CD4-positive, alpha-beta T cell treated with Interleukin-15 for 1 hour (primary cell): ENCODE results near the gene CYTH2.

ENCODE experiments used
- DNase-seq: peaks from one replicate; pipeline ENCODE4 v3.0.0-alpha.2; 2020

The CYTH2 gene

GRCh38 chr19:48496959-48497727, 28.0 kb downstream of the CYTH2 start:
- DNase-seq: no peak

GRCh38 chr19:48497728-48498594, 28.8 kb downstream of the CYTH2 start:
- no peak for DNase-seq

DNA sequence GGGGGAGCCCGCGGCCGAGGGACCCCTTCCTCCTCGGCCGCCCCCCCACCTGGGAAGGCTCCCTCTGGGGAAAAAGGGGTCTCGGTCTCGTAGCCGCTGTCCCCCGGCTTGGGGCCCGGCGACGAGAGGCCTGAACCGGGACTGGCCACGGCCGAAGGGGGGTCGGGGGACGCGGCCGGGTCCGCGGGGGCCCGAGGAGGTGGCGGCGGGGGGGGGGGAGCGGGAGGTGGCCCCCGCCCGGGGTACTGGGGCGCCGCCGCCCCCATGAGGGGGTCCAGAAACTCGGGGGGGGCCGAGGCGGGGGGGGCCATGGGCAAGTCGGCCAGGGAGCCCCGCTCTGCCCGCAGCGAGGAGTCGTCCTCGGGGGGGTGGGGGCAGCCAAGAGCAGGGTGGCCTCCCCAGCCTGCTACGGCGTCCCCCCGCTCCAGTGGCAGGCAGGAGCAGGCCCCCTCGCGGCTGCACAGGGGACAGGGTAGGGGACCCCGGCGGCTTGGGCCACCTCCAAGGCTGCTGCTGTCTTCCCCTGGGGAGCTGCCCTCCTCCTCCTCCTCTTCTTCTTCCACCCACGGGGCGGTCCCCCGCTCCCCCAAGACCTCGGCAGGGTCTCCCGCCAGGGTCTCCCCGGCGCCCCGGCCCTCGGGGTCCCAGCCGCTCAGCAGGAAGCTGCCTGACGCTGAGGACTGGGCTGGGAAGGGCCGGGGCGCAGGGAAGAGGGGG, 29.6 kb downstream of the CYTH2 start:
- DNase-seq: no peak

- DNase-seq: no peak
These were observed 30.3 kb downstream of the CYTH2 start for GRCh38 chr19:48499316-48500090.

DNA sequence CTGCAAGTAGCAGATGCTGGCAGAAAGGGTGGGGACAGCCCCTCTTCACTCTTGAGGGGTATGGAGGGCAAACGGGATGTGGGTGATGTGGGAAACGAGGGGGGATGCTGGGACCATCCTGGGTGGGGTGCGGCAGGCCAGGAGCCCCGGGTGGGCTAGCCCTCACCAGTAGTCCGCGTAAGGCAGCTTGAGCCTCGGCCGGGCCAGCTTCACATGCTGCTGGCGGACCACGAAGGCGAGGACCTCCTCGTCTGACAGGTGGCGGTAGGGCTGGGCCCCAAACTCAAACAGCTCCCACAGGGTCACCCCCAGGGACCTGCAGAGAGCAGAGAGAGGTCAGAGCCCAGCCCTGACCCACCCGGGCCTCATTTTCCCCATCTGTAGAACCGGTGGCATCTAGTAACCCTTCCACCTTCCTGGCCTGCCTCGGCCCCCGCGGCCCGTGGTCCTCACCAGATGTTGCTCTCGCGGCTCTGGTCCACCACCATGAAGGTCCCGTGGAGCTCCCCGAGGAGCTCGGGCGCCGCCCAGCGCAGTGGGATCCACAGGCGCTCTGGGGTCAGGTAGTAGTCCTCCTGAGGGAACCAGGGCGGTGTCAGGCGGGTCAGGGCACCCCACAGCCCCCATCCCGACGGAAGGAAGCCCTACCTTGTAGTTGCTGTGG, 31.8 kb downstream of the CYTH2 start:
- no peak for DNase-seq

DNA sequence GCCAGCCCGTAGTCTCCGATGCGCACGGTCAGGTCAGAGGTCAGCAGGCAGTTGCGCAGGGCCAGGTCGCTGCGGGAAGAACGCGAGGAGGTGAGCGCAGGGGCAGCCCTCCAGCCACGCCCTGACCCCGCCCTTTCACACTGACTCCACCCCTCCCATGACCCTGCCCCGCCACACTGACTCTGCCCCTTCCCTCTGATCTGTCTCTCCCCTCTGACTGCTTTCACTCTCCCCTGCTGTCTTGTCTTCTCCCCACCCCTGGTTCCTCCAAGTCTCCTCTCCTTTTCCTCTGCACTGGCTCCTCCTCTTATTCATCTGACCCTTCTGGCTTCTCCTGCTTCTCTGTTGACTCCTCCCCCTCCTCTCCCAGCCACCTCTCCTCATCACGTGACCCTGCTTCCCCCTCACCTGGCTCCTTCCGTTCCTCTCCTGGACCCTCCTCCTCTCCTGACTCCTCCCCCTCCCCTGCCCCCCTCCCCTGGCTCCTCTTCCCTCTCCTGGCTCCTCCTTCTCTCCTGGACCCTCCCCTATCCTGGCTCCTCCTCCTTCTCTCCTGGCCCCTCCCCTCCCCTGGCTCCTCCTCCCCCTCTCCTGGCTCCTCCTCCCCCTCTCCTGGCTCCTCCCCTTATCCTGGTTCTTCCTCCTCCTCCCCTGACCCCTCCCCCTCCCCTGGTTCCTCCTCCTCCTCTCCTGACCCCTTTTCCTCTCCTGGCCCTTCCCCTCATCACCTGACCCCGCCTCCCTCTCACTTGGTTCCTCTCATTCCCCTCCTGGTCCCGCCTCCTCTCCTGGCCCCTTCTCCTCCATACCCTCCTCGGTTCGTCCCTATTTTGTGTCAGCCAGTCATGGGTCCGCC, 32.6 kb downstream of the CYTH2 start:
- DNase-seq: peak; percentile 87

GRCh38 chr19:48502350-48503018, 33.3 kb downstream of the CYTH2 start:
- DNase-seq: no peak

DNA sequence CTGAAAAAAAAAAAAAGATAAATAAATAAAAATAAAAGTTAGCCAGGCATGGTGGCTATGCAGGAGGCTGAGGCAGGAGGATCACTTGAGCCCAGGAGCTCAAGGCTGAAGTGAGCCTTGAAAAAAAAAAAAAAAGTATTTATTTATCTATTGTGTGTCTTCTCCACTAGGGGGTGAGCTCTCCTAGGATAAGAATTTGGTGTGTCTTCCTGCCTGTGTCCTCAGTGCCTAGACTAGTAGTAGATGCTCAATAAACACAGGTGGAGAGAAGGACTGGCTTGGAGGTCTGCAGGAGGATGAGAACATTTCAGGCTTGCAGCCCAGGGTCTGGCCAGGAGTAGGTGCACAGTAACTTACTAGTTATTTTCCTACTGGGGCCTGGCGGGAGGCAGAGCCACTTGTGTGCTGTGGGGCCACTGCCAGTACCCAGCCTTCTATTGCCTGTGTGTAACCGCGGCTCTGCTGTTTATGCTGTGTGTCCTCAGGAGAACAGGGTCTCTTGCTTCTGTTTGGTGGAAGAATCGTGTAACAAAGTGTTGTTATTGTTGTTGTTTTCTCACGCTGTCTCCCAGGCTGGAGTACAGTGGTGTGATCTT, 37.1 kb downstream of the CYTH2 start:
- no peak for DNase-seq

- DNase-seq: no peak
These were observed 38.8 kb downstream of the CYTH2 start for GRCh38 chr19:48507911-48508439.

GRCh38 chr19:48508729-48509411, 39.7 kb downstream of the CYTH2 start:
- DNase-seq: no peak

- DNase-seq: no peak
These were observed 40.5 kb downstream of the CYTH2 start for GRCh38 chr19:48509467-48510194.

DNA sequence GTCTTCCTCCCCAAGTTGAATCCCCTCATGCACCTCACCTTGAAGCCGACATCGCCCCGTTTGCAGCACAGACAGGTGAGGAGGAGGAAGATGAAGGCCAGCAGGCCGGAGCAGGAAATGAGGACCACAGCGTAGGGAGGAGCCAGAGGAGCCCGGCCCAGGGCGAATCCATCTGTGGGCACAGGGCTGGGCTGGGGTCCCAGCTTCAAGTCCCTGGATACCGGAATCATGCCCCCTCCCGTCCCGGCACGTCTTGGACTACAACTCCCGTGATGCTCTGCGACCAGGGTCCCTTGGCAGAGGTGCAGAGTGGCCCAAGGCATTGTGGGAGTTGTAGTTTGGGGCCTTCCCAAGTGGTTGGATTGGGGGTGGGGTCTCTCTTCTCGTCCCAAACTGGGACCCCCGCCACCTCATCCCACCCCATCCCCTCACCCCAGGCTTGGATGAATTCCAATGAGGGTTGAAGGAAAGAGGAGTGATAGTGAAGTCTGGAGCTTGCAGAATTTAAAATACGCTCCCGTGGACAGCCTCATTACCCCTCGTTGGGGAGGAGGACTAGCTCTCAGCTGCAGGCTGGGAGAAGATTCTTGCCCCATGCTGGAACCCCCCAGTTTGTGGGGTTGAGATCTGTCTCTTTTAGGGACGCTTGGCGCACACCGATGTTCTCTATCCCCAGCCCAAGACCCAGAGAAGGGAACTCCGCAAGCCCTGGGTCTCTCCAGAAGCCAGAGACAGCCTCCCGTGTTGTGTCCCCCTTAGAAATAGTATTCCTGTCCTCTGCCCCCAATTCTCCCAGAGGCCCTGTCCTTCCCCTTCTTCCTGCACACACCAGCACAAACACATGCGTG, 41.5 kb downstream of the CYTH2 start:
- DNase-seq: peak; percentile 68

DNA sequence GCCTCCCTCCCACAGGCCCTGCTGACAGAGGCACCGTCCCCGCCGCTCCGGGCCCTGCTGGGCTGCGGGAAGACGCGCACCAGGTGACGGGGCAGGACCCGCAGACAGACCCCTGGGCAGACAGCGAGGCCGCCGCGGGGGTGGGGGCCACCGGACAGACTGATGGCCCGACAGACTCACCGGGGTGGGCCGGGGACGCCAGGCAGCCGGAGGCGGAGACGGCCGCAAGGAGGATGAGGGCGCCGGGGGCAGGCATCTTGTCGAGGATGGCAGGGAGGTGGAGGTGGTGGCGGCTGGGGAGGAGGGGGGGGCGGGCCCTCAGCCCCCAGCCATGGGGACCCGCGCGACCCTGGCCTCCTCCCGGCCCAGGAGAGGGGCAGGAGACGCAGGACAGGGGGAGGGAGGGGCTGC, 42.2 kb downstream of the CYTH2 start:
- no peak for DNase-seq

- peak; percentile 92 for DNase-seq
These were observed 42.8 kb downstream of the CYTH2 start, which contains the start of gene LMTK3 for GRCh38 chr19:48511800-48512503. LMTK3 (minus strand) TSS chr19:48511835; CDS start chr19:48511576, 259 bp downstream.

GRCh38 chr19:48512504-48513288, 43.5 kb downstream of the CYTH2 start:
- DNase-seq: no peak
